GM12865 (cell line): ENCODE results near the gene AP3S2.

ENCODE experiments used
- DNase-seq: peaks from one replicate; pipeline ENCODE4 v3.0.0; 2010; ENCODE audit warnings: low read depth
- H3K4me3 ChIP-seq: 2 replicates; pipeline ENCODE4 v1.5.1; 2011; ENCODE audit warnings: mild to moderate bottlenecking, low read depth, low read length, control low read depth
- TF ChIP-seq, protein P1 (sequence below): IDR thresholded peaks from 2 replicates; pipeline ENCODE4 v1.5.1; 2011; ENCODE audit warnings: low read length, control low read depth, low read depth, inconsistent platforms; ENCODE audit not compliant: insufficient read depth; ENCODE audit errors: missing control alignments

AP3S2 gene

GRCh38 chr15:89912145-89912673 lies 18.4 kb upstream of the AP3S2 start:
- DNase-seq, result no peak
- TF ChIP-seq, protein P1, sequence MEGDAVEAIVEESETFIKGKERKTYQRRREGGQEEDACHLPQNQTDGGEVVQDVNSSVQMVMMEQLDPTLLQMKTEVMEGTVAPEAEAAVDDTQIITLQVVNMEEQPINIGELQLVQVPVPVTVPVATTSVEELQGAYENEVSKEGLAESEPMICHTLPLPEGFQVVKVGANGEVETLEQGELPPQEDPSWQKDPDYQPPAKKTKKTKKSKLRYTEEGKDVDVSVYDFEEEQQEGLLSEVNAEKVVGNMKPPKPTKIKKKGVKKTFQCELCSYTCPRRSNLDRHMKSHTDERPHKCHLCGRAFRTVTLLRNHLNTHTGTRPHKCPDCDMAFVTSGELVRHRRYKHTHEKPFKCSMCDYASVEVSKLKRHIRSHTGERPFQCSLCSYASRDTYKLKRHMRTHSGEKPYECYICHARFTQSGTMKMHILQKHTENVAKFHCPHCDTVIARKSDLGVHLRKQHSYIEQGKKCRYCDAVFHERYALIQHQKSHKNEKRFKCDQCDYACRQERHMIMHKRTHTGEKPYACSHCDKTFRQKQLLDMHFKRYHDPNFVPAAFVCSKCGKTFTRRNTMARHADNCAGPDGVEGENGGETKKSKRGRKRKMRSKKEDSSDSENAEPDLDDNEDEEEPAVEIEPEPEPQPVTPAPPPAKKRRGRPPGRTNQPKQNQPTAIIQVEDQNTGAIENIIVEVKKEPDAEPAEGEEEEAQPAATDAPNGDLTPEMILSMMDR, result no peak

DNA sequence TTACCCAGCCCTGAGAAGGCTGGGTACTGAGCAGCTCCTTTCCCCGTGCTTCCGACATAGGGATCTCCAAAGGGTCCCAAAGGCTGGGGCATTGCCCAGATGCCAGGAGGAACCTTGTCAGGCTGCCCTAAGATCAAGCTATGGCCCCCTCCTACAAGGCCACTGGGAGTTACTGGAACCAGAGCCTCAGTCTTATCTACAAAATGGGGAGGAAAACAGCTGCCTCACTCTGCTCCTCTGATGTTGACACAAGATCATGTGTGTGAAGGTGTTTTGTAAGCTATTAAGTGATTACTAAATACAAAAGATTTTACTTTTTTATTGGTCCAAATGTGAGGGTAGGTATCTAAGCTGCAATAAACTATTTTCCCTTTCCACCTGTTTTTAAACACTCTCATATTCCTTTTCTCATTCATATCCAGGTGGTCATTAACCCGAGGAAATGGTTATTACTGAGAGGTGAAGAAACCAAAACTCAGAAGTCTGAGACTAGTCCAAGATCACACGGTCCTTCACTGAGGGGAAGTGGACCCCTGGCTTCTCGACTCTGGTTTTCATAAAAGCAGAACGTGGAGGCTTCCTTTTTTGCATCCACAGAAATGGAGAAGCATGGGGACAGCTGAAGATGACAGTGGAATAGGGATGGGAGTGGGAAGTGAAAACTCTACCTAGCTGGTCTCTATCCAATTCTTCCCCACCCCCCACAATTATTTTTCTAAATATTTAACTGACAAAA lies 17.3 kb upstream of the AP3S2 start:
- TF ChIP-seq, protein P1, result no peak
- H3K4me3 ChIP-seq, result no peak overlapping the region
- DNase-seq, result no peak

More at GRCh38 chr15:89912145-89912673, 18.4 kb upstream of the AP3S2 start:
- H3K4me3 ChIP-seq, result no peak overlapping the region

GRCh38 chr15:89909611-89910010 lies 15.8 kb upstream of the AP3S2 start:
- no peak for DNase-seq
- H3K4me3 ChIP-seq, result no peak overlapping the region
- TF ChIP-seq, protein P1, result no peak

GRCh38 chr15:89908226-89908625 lies 14.4 kb upstream of the AP3S2 start:
- DNase-seq, result no peak
- H3K4me3 ChIP-seq, result no peak overlapping the region
- TF ChIP-seq, protein P1, result no peak

DNA sequence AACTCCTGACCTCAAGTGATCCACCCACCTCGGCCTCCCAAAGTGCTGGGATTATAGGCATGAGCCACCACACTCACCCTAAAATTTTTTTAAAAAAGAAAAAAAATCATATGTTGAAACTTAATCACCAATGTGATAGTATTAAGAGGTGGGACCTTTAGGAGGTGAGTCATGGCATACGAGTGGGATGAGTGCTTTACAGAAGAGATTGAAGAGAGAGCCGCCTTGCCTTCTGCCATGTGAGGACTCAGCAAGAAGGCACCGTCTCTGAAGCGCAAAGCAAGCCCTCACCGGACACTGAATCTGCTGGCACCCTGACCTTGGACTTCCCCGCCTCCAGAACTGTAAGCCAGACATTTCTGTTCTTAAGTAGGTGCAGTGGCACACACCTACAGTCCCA lies 13.5 kb upstream of the AP3S2 start:
- H3K4me3 ChIP-seq, result no peak overlapping the region
- TF ChIP-seq, protein P1, result no peak
- no peak for DNase-seq

DNA sequence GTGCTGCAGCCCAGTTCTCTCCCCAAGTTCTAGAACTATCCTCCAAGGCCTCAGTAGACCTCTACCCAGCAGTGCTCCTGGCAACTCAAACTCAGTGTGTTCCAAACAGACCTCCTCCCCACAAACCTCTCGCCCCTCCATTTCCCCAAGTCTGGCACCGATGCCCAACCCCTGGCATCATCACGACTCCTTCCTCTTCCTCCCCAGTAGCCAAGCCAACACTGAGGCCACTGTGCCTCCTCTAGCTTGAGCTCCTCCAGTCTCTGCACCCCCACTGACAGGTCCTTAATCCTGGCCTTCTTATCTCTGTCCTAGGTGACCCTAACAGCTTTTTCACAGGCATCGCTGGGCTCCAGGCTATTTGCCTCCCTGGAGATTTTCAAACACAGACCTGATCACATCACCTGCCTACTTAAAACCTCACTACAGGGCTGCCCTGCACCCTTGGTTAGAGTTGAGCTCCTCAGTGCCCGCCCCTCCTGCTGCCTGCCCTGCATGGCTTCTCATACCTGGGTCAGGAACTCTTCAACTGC lies 12.1 kb upstream of the AP3S2 start:
- H3K4me3 ChIP-seq, result no peak overlapping the region
- TF ChIP-seq, protein P1, result no peak
- no peak for DNase-seq
